ENCODE results near the gene TMEM72. TPM values are rescaled to one million over a fixed set of nuclear protein-coding genes. Genes with fewer than 3 reads are reported as not detected.

TMEM72 gene
- total and polyA plus RNA-seq, 2 of the 13 experiments (the other 11 are each of a cell fraction or from before 2014, with no cell fraction given) = 0.04 TPM; not detected in 1

GRCh38 chr10:44981172-44982113 lies 70.3 kb downstream of the TMEM72 start (continued):
- no peak for TF ChIP-seq ZNF407 (CRISPR knock-in tag; IDR thresholded peaks at IDR 0.05; ENCODE audit: not compliant biosample characterization)
- TF ChIP-seq TFAP4 (IDR thresholded peaks at IDR 0.05; ENCODE audit: borderline replicate concordance, low read depth) = peak; percentile 50; the same call in 1 of the 2 replicates
- no peak for TF ChIP-seq ZKSCAN8 (CRISPR knock-in tag; IDR thresholded peaks at IDR 0.05; ENCODE audit: borderline replicate concordance)
- TF ChIP-seq, protein P1, sequence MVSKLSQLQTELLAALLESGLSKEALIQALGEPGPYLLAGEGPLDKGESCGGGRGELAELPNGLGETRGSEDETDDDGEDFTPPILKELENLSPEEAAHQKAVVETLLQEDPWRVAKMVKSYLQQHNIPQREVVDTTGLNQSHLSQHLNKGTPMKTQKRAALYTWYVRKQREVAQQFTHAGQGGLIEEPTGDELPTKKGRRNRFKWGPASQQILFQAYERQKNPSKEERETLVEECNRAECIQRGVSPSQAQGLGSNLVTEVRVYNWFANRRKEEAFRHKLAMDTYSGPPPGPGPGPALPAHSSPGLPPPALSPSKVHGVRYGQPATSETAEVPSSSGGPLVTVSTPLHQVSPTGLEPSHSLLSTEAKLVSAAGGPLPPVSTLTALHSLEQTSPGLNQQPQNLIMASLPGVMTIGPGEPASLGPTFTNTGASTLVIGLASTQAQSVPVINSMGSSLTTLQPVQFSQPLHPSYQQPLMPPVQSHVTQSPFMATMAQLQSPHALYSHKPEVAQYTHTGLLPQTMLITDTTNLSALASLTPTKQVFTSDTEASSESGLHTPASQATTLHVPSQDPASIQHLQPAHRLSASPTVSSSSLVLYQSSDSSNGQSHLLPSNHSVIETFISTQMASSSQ (IDR thresholded peaks at IDR 0.05; ENCODE audit: low read depth) = 0 out of 2 replicates have a peak, but pooled peaks have one; percentile 10
- TF ChIP-seq, protein P1 (CRISPR knock-in tag; IDR thresholded peaks at IDR 0.05; ENCODE audit: borderline replicate concordance) = no peak; the same call in 1 of the 2 replicates
- TF ChIP-seq, protein P2, sequence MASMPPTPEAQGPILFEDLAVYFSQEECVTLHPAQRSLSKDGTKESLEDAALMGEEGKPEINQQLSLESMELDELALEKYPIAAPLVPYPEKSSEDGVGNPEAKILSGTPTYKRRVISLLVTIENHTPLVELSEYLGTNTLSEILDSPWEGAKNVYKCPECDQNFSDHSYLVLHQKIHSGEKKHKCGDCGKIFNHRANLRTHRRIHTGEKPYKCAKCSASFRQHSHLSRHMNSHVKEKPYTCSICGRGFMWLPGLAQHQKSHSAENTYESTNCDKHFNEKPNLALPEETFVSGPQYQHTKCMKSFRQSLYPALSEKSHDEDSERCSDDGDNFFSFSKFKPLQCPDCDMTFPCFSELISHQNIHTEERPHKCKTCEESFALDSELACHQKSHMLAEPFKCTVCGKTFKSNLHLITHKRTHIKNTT (CRISPR knock-in tag; IDR thresholded peaks at IDR 0.05) = no peak
- TF ChIP-seq MTA1 (CRISPR knock-in tag; IDR thresholded peaks at IDR 0.05; ENCODE audit: borderline replicate concordance) = peak; percentile 10; the same call in 1 of the 2 replicates
- no peak for TF ChIP-seq RNF2 (conservative IDR thresholded peaks at IDR 0.05; ENCODE audit: low read depth)
